Endothelial cell of umbilical vein (primary cell): ENCODE results near the gene CHRNE. TPM values are rescaled to one million over a fixed set of nuclear protein-coding genes. Genes with fewer than 3 reads are reported as not detected.
"Not testable (repeated sequence)": the region's sequence is repeated elsewhere in the genome, so short reads cannot be mapped to it uniquely, and the experiment has no call there.

Experiments
- BruUV-seq: library from RNA; stranded (reverse); fragments of 400-500 nt; replicated peaks from 2 replicates; lab custom pipeline; 2021; lab: Mats Ljungman, UMichigan
- CTCF ChIA-PET: fragments of 300-600, 350-600 bp; sonication (Branson Sonifier 250); formaldehyde crosslinking; loops from one replicate; lab custom pipeline; 2021; ENCODE audit warnings: antibody characterized with exemption, inconsistent platforms; lab: Charles Lee
- POLR2A ChIA-PET: fragments of 300-600, 350-600 bp; sonication (Branson Sonifier 250); formaldehyde crosslinking; loops from one replicate; lab custom pipeline; 2021; ENCODE audit warnings: antibody characterized with exemption, inconsistent platforms; lab: Charles Lee
- DNase-seq: peaks from one replicate; pipeline ENCODE4 v3.0.0-alpha.2; 2011; ENCODE audit warnings: low read depth, low spot score
- FAIRE-seq: peaks from 2 replicates; lab custom pipeline; 2011; peaks lifted over from hg19 to GRCh38; lab: Jason Lieb, UNC
- H2AFZ ChIP-seq: 2 replicates; pipeline ENCODE4 v1.6.0; 2012; ENCODE audit warnings: low read depth, low read length, control low read depth, inconsistent platforms
- H3K27ac ChIP-seq: 2 replicates; pipeline ENCODE4 v1.5.1; 2011; ENCODE audit warnings: low read depth, mild to moderate bottlenecking, control low read depth, low read length, moderate library complexity; ENCODE audit not compliant: insufficient read depth
- H3K27me3 ChIP-seq, 2 experiments: 2 replicates each; pipeline versions ENCODE4 v1.6.0 to v1.6.1; 2011; ENCODE audit warnings: low read length in 2 of 2, mixed read lengths in 1 of 2; ENCODE audit not compliant: control insufficient read depth in 2 of 2, insufficient read depth in 2 of 2
- H3K36me3 ChIP-seq, 2 experiments: 2 replicates in 1 of 2; 3 replicates in 1 of 2; pipeline ENCODE4 v1.5.1; 2011; ENCODE audit warnings: low read length in 2 of 2, mild to moderate bottlenecking in 1 of 2, moderate library complexity in 1 of 2; ENCODE audit not compliant: control insufficient read depth in 2 of 2, insufficient read depth in 2 of 2; ENCODE audit errors: extremely low read depth in 1 of 2
- H3K4me1 ChIP-seq: 3 replicates; pipeline ENCODE4 v1.5.1; 2011; ENCODE audit warnings: mild to moderate bottlenecking, low read length; ENCODE audit not compliant: control insufficient read depth, insufficient read depth; ENCODE audit errors: extremely low read depth
- H3K4me2 ChIP-seq: 2 replicates; pipeline ENCODE4 v1.6.1; 2011; ENCODE audit warnings: low read length, control low read depth, mixed read lengths; ENCODE audit not compliant: insufficient read depth
- H3K4me3 ChIP-seq, 3 experiments: fragments of 200-600 bp in 1 of 3; sonication (generic), shearing (Covaris generic) in 1 of 3; replicated peaks in 1 of 3; 2 replicates each; pipeline ENCODE4 v1.5.1; 2011 to 2016; ENCODE audit warnings: control low read depth in 3 of 3, low read length in 3 of 3, mild to moderate bottlenecking in 2 of 3, inconsistent platforms in 1 of 3, low read depth in 1 of 3, moderate library complexity in 1 of 3; ENCODE audit not compliant: insufficient read depth in 1 of 3
- H3K79me2 ChIP-seq: 2 replicates; pipeline ENCODE4 v1.6.0; 2012; ENCODE audit warnings: low read length, inconsistent platforms; ENCODE audit not compliant: control insufficient read depth, insufficient read depth
- H3K9ac ChIP-seq: replicated peaks from 2 replicates; pipeline ENCODE3; 2011; ENCODE audit warnings: low read length, control low read depth; ENCODE audit not compliant: insufficient read depth; ENCODE audit errors: extremely low read depth
- H3K9me1 ChIP-seq: replicated peaks from 3 replicates; pipeline ENCODE4 v1.6.0; 2011; ENCODE audit warnings: mild to moderate bottlenecking, low read length; ENCODE audit not compliant: control insufficient read depth, insufficient read depth; ENCODE audit errors: extremely low read depth
- H3K9me3 ChIP-seq: replicated peaks from 2 replicates; pipeline ENCODE4 v1.5.1; 2012; ENCODE audit warnings: low read length, inconsistent platforms; ENCODE audit not compliant: control insufficient read depth, insufficient read depth
- H4K20me1 ChIP-seq: replicated peaks from 2 replicates; pipeline ENCODE3; 2011; ENCODE audit warnings: mild to moderate bottlenecking, low read length; ENCODE audit not compliant: control insufficient read depth, insufficient read depth; ENCODE audit errors: extremely low read depth
- EZH2 ChIP-seq: IDR thresholded peaks from 2 replicates; pipeline ENCODE4 v1.6.1; 2012; ENCODE audit warnings: borderline replicate concordance, low read depth, mild to moderate bottlenecking, moderate library complexity, low read length, inconsistent platforms; ENCODE audit not compliant: severe bottlenecking
- FOS ChIP-seq: IDR thresholded peaks from 2 replicates; pipeline ENCODE4 v1.6.1; 2011; ENCODE audit warnings: mild to moderate bottlenecking, low read length, moderate library complexity, borderline replicate concordance; ENCODE audit not compliant: insufficient read depth
- GATA2 ChIP-seq: IDR thresholded peaks from 2 replicates; pipeline ENCODE4 v1.7.0; 2011; ENCODE audit warnings: low read depth, mild to moderate bottlenecking, moderate library complexity, mixed read lengths, low read length; ENCODE audit not compliant: insufficient read length, insufficient read depth
- JUN ChIP-seq: IDR thresholded peaks from 2 replicates; pipeline ENCODE4 v1.6.1; 2011; ENCODE audit warnings: borderline replicate concordance, low read depth; ENCODE audit not compliant: insufficient read length, insufficient read depth
- MYC ChIP-seq: IDR thresholded peaks from one replicate; pipeline ENCODE4 v1.6.1; 2011; ENCODE audit warnings: mild to moderate bottlenecking, low read depth, low read length
- POLR2A ChIP-seq: IDR thresholded peaks from 2 replicates; pipeline ENCODE4 v1.6.1; 2012; ENCODE audit warnings: low read depth, mild to moderate bottlenecking, control low read depth, low read length
- POLR2AphosphoS5 ChIP-seq: IDR thresholded peaks from 2 replicates; pipeline ENCODE4 v1.6.1; 2012; ENCODE audit warnings: low read depth, mild to moderate bottlenecking, control low read depth, low read length, moderate library complexity; ENCODE audit not compliant: insufficient read depth
- dilution Hi-C: fragments of 300-500 bp; cut with MboI; formaldehyde crosslinking; loops from one replicate; pipeline ENCODE4 v1.15.0; 2019; ENCODE audit warnings: low sequenced_read_pairs; ENCODE audit not compliant: extremely low pct_ligation_motif_present
- intact Hi-C: fragments of 100-400 bp; cut with micrococcal nuclease; formaldehyde crosslinking; loops from one replicate; pipeline ENCODE4 v1.10.0; 2022
- polyA plus RNA-seq, 4 experiments: library from polyadenylated mRNA; depleted of rRNA in 3 of 4; stranded (reverse) in 3 of 4; unstranded in 1 of 4; fragments of >200 nt; gene quantifications; 2 replicates each; pipeline versions ENCODE4 v1.2.1 to v1.2.3, GENCODE V29; 2011 to 2012; ENCODE audit warnings: missing spikeins in 1 of 4
- total RNA-seq: library from RNA; stranded (reverse); gene quantifications from 2 replicates; pipeline ENCODE4 v1.2.3, GENCODE V29; 2021
- TF ChIP-seq, protein P1 (sequence below): IDR thresholded peaks from 2 replicates; pipeline ENCODE4 v1.6.1; 2011; ENCODE audit not compliant: insufficient read depth, insufficient read length
- TF ChIP-seq, protein P2 (sequence below), 2 donors: IDR thresholded peaks; 1 replicate in 1 of 2; 2 replicates in 1 of 2; pipeline ENCODE4 v1.5.1; 2011; ENCODE audit warnings: low read length in 2 of 2, mild to moderate bottlenecking in 2 of 2, moderate library complexity in 2 of 2, control low read depth in 1 of 2, inconsistent platforms in 1 of 2, low read depth in 1 of 2; ENCODE audit not compliant: insufficient read depth in 1 of 2; ENCODE audit errors: extremely low read depth in 1 of 2

The CHRNE gene
- total and polyA plus RNA-seq, 2 donors (not counting 3 experiments of a cell fraction or from before 2014, with no cell fraction given) = 0.84 to 1.1 TPM

DNA sequence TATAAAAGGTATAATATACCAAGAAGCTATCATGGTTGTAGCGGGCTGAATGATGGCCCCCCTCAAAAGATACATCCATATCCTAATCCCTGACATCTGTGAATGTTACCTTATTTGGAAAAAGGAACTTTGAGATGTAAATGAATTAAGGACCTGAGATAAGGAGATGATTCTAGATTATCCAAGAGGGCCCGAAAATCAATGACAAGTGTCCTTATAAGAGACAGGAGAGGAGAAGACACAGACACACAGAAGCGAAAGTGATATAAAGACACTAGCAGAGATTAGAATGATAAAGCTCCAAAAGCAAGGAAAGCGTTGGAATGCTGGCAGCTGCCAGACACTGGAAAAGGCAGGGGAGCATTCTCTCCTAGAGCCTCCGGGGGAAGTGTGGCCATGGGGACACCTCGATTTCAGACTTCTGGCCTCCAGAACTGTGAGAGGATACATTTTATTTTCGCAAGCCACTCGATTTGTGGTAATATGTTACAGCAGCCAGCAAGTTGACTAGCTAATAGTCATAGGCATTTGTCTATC lies 16.7 kb upstream of the CHRNE start:
- no peaks in the 10 kb centered on the region for H4K20me1 ChIP-seq
- H3K4me1 ChIP-seq = no peaks in the 10 kb centered on the region
- no peaks in the 10 kb centered on the region for H3K36me3 ChIP-seq
- DNase-seq (no peak), FAIRE-seq (no peak)
- H3K4me3 ChIP-seq = no peak overlapping the region
- POLR2A ChIA-PET = no interaction called here
- H3K27me3 ChIP-seq = no peaks in the 10 kb centered on the region
- TF ChIP-seq FOS = no peak
- TF ChIP-seq, protein P1, sequence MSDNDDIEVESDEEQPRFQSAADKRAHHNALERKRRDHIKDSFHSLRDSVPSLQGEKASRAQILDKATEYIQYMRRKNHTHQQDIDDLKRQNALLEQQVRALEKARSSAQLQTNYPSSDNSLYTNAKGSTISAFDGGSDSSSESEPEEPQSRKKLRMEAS = no peak
- TF ChIP-seq GATA2 = no peak
- no peak for TF ChIP-seq POLR2A
- TF ChIP-seq EZH2 = no peak
- TF ChIP-seq, protein P2, sequence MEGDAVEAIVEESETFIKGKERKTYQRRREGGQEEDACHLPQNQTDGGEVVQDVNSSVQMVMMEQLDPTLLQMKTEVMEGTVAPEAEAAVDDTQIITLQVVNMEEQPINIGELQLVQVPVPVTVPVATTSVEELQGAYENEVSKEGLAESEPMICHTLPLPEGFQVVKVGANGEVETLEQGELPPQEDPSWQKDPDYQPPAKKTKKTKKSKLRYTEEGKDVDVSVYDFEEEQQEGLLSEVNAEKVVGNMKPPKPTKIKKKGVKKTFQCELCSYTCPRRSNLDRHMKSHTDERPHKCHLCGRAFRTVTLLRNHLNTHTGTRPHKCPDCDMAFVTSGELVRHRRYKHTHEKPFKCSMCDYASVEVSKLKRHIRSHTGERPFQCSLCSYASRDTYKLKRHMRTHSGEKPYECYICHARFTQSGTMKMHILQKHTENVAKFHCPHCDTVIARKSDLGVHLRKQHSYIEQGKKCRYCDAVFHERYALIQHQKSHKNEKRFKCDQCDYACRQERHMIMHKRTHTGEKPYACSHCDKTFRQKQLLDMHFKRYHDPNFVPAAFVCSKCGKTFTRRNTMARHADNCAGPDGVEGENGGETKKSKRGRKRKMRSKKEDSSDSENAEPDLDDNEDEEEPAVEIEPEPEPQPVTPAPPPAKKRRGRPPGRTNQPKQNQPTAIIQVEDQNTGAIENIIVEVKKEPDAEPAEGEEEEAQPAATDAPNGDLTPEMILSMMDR (IDR thresholded peaks at IDR 0.05; ENCODE audit: extremely low read depth in 1 of 2, insufficient read depth in 1 of 2, low read depth in 1 of 2, low read length in 2 of 2) = no peak
- no peak for TF ChIP-seq POLR2AphosphoS5
- TF ChIP-seq MYC = no peak
- TF ChIP-seq JUN = no peak
- no peak overlapping the region for H2AFZ ChIP-seq
- dilution Hi-C loops (no loop called here), intact Hi-C loops (no loop called here)
- no peak overlapping the region for H3K27ac ChIP-seq
- CTCF ChIA-PET = interaction anchor here (0.8 to 4.3 kb wide), 3 partner anchors 9 to 126 kb away, joined by 3 to 24 read pairs (median 6); no protein-coding TSS in a partner anchor
- no peak overlapping the region for H3K4me2 ChIP-seq
- no peaks in the 10 kb centered on the region for H3K79me2 ChIP-seq
- H3K9ac ChIP-seq = no peak overlapping the region
- no peaks in the 10 kb centered on the region for H3K9me3 ChIP-seq
- H3K9me1 ChIP-seq = no peaks in the 10 kb centered on the region
- BruUV-seq = no TSS peak

DNA sequence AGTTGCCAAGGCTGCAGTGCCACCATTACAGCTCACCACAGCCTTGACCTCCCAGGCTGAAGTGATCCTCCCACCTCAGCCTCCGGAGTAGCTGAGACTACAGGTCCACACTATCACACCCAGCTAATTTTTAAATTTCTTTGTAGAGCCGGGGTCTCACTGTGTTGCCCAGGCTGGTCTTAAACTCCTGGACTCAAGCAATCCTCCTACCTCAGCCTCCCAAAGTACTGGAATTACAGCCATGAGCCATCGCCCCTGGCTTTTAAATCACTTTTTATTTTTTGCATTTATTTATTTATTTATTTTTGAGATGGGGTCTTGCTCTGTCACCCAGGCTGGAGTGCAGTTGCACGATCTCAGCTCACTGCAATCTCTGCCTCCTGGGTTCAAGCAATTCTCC lies 11.7 kb upstream of the CHRNE start:
- BruUV-seq, DNase-seq, H3K4me2 ChIP-seq, FAIRE-seq, H3K9me3 ChIP-seq, H3K79me2 ChIP-seq, intact Hi-C loops, dilution Hi-C loops, H3K27ac ChIP-seq, H4K20me1 ChIP-seq, H3K4me1 ChIP-seq, H3K36me3 ChIP-seq, H2AFZ ChIP-seq, H3K27me3 ChIP-seq, H3K9ac ChIP-seq, H3K9me1 ChIP-seq, H3K4me3 ChIP-seq: not testable (repeated sequence)
- CTCF ChIA-PET = interaction anchor here (0.7 to 2.6 kb wide), 3 partner anchors 11 to 73 kb away, joined by 3 to 11 read pairs (median 6); partner anchors contain the start of genes CAMTA2, CHRNE, RNF167 and SLC25A11
- POLR2A ChIA-PET = interaction anchor here (0.7 kb wide), 1 partner anchor 1511 kb away, joined by 3 read pairs; no protein-coding TSS in a partner anchor
